ENCODE data around the gene KCTD21.
A peak's percentile ranks its signal among the peaks of the same experiment; 100 is the strongest.

Gene KCTD21

DNA sequence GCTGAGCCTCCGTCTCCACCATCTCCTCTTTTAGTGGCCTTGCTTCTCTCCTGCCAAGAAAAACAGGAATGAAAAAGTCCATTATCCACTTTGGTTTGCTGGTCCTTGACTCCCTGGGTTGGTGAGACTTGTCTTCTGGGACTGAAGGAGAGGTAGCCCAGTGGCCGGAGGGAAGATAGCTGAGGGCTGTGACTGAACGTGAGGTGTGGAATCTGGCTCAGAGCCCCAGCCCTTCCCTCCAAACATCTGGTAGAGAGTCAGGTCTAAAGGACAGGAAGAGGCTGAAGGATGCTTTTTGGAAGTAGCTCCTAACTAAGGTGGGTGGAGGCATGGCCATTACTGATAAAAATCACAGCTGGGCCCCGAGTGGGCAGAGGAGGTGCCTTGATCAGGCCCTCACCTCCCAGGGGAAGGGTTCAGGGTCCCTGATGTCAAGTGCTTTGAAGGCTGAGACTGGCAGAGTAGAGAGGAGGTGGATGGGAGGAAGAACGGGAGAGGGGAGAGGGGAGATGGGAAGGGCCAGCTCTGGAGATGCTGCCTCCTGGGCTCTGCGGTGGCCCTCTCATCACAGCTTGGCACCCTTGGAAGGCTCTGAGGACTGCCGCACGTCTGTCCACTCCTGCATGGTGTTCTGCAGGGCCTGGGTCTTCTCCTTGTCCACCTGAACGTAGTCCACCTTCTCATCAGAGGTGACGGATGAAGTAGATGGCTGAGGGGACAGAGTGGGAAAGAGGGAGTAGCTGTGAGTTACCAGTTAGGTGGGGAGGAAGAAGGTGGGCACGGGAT is 30.5 kb upstream of the KCTD21 start:
- no peak for DNase-seq

DNA sequence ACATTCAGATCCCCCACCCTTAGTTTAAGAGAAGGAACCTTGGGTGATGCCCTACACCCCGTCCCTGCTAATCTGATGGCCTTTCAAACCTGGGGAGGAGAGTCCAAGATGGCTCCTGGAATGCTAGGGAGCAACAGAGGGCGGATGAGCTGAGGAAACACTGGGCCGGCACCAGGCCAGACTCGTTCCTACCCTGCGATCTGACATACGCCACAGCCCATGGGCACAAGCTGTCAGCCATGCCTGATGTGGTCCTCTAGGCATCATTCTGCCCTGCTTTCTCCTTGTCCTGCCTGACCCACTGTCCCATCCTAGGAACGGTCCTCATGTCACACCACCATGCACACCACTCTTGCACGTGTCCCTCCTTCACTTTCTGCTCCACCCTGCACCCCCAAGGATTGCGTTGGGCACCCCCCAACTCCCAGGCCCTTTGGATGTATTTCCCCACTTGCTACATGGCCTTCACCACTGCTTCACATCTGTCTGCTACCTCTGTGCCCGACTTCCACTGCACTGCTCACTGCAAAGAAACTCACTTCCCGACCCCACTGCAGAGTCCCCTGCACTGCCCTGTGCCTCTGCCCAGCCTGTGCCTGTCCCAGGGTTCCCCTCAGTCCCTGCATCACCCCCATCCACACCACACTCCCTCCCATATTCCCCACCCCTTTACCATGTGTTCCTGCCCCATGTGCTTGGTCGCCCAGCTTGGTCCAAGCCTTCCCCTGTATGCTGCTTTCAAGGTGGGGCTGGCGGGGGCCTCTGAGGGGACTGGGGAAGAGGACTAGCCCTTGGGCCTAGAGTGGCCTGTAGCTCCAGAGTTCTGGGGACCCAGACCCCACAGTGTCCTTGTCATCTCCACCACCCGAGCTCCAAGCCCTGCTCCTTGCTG is 29.5 kb upstream of the KCTD21 start:
- peak; percentile 15 for DNase-seq

DNA sequence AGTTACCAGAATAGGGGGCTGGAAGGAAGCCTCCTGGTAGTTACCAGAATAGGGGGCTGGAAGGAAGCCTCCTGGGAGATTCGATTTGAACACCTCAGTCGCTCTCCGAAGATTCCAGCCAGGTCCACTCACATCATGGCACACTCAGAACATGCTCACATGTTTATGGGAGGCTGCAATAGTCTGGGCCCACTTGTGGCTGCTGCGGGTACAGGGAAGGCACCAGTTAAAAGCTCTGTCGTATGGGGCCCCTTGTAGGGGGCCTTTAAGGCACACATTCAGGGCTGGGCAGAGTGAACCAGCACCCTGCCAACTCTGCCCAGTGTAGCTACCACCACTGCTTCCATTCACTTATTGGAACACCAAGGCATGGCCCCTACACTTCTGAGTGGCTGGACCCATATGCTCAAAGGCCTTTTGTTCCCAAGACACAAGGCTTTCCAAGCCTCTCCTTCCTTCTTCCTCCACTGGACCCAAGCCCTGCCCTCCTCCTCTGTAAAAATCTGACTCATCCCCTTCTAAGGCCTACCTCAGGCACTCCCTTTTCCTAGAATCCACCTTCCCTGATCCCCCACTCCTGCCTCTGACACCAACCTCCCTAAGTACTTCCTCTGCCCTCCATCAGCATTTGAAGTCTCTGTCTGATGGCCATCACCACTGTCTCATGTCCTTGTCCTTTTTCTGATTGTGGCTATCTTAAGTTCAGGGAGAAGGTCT is 28.3 kb upstream of the KCTD21 start:
- DNase-seq = peak; percentile 6

DNA sequence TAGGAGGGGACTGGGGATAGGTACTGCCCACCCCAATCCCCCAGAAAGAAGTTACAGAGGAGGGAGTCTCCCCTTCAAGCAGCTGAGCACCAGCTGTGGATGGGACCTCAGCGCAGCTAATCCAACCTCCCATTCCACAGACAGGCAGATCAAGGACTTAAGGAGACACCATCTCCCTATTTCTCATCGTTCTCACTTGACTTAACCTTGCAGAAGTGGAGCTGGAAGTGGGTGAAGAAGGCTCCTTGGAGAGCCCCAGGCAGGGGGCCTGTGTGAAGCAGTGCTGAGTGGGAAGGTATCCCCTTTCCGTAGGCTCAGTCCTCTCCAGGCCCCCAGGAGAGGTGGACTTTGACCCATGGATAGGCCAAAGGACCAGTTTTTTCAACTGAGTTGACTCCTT is 27.6 kb upstream of the KCTD21 start:
- no peak for DNase-seq

DNA sequence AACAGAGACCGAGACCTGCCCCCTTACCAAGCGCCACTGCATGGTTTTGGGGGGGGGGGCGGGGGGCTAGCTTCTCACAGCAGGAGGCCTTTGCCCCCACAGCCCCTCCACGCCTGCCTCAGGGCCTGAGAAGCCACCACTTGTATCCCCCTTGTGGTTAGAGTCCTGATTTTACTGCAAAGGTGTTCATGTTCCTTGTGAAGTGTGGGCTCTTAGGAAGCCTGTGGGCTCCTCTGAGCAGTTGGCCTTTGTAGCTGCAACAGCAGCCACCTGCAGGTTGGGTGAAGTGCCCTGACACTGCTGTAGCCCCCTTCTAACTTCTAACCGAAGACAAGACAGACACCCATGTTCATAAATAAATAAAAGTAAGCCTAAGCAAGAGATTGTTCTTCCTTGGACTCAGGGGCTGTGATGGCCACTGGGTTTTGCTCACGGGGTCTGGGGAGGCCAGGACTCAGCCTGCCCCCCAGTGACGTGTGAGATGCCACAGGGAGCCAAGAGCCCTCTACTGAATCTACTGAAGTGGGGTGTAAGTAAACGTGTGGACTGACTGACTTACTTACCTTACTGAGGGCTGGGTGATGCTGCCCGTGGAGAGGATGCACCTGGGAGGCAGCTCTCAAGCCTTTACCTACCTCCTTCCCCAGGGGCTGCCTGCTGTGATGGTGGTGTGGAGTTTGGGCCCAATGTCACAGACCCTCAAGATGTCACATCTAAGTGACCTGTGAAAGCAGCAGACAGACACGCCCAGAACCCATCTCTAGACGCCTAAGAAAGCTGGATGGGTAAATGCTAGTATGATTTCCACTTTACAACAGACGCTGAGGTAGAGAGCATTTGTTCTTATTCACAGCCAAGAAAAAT is 26.1 kb upstream of the KCTD21 start:
- DNase-seq = peak; percentile 9

DNA sequence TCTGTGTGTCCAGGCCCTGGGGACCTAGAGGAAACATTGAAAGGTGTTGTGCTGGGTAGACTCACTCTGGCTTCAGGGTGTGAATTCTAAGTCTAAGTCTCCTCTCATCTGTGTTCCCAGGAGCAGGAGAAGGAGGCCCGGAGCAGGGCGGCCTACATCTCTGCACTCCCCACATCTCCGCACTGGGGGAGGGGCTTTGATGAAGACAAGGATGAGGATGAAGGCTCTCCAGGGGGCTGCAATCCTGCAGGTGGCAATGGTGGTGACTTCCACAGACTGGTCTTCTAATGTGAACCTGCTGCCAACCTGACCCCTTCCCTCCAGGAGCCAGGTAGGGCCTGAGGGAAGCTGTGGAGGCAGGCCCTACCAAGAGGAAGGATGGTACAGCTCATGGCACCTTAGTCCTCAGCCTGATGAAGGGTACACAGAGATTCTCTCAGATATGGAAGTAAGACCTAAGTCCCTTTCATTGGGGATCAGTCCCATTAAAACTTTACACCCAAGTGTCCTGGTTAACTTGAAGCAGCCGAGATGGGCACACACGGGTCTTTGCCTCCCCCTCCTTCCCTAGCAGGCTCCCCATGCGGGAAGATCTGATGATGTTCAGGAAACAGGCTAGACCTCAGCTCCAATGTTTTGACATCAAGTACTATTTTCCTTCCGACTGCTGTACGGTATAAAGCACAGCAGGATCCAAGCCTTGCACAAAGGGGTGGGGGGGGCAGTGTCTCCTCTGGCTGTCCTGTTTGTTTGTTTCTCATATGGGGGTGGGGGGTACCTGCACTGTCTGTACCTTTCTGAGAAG is 25.3 kb upstream of the KCTD21 start:
- DNase-seq = peak; percentile 10

DNA sequence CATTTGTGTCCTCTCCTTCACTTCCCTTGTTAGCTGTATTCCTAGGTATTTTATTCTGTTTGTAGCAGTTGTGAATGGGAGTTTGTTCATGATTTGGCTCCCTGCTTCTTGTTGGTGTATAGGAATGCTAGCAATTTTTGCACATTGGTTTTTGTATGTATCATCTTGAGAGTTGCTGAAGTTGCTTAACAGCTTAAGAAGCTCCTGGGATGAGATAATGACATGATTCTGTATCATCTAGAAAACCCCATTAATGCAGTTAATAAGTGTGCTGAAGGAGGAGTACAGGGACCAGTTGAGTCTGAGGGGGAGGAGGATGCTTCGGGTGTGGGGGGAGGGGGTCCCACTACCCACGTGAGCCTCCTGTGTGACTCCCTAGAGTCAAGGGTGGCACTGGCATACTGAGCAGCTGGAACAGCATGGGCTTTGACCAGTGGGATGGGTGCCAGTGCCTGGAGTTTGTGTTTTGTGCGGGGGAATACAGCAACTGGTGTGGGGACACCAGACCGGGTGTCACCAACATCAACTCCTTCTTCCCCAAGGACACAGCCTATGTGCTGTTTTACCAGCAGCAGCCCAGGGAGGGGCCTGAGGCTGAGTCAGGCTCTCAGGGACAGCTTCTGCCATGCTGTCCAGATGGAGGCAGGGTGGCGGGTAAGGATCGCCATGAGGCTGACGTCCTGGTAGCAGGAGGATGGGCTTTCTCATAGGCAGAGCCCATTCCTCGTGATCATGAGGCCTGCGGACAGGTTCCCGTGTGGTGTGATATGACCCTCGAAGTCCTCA is 24.4 kb upstream of the KCTD21 start:
- peak; percentile 7 for DNase-seq

DNA sequence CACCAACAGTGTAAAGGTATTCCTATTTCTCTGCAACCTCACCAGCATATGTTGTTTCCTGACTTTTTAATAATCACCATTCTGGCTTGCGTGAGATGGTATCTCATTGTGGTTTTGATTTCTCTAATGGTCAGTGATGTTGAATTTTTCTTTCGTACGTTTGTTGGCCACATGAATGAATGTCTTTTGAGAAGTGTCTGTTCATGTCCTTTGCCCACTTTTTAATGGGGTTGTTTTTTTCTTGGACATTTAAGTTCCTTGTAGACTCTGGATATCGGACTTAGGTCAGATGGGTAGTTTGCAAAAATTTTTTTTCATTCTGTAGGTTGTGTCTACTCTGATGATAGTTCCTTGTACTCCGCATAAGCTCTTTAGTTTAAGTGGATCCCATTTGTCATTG is 23.1 kb upstream of the KCTD21 start:
- no peak for DNase-seq

DNA sequence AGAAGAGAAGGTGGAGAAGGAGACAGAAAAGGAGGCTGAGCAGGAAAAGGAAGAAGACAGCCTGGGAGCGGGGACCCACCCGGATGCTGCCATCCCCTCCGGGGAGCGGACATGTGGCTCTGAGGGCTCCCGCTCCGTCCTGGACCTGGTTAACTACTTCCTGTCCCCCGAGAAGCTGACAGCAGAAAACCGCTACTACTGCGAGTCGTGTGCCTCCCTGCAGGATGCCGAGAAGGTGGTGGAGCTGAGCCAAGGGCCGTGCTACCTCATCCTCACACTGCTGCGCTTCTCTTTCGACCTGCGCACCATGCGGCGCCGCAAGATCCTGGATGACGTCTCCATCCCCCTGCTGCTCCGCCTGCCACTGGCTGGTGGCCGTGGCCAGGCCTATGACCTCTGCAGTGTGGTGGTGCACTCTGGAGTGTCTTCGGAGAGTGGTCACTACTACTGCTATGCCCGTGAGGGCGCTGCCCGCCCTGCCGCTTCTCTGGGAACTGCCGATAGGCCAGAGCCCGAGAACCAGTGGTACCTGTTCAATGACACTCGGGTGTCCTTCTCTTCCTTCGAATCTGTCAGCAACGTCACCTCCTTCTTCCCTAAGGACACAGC is 21.7 kb upstream of the KCTD21 start:
- DNase-seq = no peak

DNA sequence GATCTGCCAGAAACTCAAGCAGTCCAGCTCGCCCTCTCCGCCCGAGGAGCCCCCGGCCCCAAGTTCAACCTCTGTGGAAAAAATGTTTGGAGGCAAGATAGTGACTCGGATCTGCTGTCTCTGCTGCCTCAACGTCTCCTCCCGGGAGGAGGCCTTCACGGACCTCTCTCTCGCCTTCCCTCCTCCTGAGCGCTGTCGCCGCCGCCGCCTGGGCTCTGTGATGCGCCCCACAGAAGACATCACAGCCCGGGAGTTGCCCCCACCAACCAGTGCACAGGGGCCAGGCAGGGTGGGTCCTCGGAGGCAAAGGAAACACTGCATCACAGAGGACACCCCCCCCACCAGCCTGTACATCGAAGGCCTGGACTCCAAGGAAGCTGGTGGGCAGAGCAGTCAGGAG is 21.1 kb upstream of the KCTD21 start:
- DNase-seq = no peak

DNA sequence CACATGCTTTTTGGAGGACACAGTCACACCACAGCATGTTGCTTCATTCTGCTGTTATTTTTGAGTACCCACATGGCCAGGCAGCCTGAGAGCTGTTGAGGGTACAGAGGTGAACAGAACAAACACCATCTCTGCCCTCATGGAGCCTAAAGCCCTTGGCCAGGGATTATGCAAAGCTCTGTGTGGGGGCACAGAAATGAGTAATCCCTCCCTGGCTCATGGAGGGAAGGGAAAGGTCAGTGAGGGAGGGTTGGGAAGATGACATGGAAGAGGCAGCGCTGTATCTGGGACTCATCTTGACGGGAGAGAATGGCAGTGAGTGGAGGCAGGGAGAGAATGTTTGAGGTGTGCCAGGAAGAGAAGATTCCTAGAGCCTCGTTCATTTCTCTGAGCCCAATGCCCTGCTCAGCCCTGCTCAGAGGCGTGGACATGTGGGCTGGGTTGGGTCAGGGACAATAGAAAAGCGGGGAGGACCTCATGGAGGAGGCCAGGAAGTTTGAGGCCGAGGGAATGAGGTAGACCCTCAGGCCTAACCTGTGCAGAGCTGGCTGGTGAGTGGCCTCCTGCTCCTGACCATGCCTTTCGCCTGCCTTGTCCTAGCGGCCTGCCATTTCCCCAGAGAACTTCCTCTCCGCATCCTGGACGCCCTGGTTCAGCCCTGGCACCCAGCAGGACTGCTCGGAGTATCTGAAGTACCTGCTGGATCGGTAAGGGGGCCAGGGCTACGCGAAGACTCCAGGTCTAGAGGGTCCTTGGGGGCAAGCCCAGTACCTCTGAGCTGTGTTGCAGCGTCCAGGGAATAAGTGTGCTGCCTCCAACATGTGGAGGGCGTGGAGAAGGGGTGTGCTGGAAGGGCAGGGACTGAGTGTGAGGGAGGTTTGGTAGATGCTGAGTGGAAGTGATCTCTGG is 20.1 kb upstream of the KCTD21 start:
- no peak for DNase-seq

DNA sequence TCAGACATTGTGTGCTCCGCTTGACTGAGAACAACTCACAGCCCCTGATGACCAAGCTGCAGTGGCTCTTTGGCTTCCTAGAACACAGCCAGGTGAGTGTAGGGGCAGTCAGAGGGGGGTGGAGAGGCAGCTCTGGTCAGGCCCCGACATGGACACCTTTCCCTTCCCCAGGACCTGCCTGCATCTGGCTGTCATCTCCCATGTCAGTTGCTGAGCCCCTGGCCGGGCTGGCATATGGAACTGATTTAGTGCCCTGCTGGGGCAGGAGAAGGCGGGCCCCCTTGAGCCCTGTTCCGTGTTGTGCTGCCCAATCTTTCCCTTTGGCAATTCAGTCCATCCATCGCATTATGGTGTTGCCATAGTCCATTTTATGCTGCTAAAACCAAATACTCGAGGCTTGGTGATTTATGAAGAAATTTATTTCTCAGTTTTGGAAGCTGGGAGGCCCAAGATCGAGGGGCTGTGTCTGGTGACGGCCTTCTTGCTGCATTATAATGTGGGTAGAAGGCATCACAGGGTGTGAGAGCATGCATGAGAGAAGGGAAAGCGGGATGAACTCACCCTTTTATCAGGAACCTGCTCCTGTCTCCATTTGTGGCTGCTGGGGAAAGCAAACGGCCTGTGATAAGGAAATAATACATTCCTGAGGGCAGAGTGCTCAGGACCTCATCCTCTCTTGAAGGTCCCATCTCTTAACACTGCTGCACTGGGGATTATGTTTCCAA is 19.3 kb upstream of the KCTD21 start:
- DNase-seq = no peak

DNA sequence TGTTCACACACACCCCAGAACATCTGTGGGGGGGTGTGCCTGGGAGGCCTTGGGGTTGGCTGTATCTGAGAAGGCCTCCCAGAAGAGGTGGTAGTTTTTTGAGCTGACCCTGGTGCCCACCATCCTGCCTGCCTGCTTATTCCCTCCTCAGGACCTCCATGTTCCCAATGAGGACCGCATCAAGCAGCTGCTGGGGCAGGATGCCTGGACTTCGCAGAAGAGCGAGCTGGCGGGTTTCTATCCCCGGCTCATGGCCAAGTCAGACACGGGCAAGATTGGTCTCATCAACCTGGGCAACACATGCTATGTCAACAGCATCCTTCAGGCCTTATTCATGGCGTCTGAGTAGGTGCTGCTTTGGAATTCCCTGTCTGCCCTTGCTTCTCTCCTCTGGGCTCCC is 17.3 kb upstream of the KCTD21 start:
- no peak for DNase-seq

DNA sequence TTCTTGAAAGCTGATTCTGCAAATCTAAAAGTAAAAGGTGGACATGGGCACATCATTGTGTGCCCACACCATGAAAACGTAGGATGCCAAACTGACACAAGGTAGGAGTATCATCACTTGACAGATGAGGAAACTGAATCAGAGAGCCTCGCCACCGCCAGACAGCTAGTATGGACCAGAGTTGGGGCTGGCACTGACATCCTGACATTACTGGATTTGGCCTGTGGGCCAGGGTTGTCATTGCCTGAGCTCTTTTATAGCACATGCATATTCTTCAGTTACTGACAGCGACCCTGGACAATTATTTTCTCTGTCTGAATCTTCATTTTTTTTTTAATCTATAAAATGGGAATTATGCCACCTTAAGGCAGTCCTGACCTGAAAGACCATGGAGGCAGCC is 16.8 kb upstream of the KCTD21 start:
- DNase-seq = no peak

DNA sequence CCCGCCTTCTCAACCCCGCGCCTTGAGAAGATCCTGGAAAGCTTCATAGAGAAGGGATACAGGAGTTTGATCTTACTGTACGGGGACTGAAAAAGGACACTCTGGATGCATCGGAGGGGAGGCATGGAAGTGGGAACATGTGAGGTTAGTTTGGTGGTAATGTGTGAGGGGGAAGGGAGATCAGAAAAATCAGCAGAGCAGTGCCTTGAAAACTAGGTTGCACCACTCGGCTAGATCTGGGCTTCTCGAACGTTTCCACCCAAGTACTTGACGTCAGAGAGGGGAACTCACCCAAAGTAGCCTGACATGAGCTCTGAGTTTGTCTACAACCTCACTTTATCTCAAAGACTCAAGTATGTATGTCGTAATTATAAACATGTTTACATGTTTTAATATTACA is 14.8 kb upstream of the KCTD21 start:
- peak; percentile 78 for DNase-seq

DNA sequence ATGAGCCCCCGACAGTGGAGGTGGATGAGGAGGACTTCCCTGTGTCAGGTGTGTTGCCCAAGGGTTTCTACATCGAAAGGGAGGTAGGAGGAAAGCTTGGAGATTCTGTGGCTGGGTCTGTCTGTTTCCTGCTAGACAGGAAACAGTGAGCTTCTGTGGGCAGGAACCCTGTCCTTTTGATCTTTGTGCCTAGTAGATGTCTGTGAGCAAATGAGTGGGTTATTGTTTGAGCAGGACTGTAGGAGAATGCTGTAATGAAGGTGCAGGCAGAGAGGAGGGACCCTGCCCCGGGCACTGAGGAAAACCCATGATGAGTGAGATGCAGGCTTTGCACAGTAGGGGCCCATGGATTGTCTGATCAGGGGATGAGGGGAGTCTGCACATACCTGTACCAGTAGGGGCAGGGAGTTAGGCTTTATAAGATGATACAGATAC is 14.3 kb upstream of the KCTD21 start:
- DNase-seq = peak; percentile 75

DNA sequence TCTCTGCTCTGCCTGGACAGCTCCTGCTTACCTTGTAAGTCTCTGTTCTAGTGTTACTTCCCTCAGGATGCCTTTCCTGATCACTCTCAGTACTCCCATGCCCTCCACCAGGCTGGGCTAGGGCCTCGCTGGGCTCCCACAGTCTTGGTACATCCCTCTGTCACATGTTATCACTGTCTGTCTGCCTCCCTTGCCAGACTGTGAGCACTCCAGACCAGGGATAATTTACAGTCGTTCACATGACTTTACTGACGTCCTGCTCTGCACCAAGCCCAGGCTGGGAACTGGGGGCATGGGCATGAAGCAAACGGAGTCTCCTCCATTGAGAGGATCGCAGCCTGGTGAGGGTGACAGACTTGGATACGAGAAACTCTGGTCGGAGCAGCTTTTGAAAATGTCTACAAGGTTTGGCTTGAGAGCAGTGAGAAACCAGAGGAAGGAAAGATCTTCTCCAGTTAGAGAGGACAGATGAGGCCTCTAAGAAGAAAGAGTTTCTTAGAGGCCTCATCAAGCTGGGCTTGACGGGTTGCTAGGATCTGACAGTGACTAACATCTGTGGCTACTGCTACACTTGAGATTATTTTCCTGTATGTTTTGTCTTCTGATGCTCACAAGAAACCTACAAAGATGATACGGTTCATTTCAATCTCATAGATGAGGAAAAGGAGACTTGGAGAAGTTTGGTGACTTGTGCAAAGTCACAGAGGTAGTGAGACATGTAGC is 12.8 kb upstream of the KCTD21 start:
- no peak for DNase-seq

DNA sequence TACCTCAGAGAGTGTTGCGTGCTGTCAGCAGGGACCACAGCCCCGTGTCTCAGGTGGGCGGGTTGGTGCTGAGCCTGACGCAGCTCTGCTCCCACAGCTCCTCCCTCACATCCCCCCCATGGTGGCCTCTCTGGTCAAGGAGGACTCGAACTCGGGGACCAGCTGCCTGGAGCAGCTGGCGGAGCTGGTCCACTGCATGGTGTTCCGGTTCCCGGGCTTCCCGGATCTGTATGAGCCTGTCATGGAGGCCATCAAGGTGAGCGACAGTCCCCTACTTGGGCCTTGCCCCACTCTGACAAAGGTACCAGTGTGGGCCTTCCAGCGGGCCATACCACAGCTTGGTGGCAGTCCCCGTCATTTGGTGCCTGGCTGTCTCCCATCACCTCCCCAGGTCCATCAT is 12.1 kb upstream of the KCTD21 start:
- DNase-seq = no peak
